ENCODE data around the gene PPM1B.
"Not testable (repeated sequence)": the region's sequence is repeated elsewhere in the genome, so short reads cannot be mapped to it uniquely, and the experiment has no call there.

PPM1B gene

GRCh38 chr2:44191739-44192138, 23.1 kb downstream of the PPM1B start:
- H3K4me3 ChIP-seq (ENCODE audit: low read depth in 1 of 2, low read length in 2 of 2), result no peak overlapping the region
- no peaks in the 10 kb centered on the region for H3K36me3 ChIP-seq (ENCODE audit: control insufficient read depth in 1 of 2, insufficient read depth in 2 of 2, low read length in 2 of 2)
- H3K27ac ChIP-seq (ENCODE audit: low read depth, low read length), result no peak overlapping the region
- H3K9ac ChIP-seq (ENCODE audit: low read depth in 1 of 2, low read length in 2 of 2), result no peak overlapping the region
- no peaks in the 10 kb centered on the region for H3K27me3 ChIP-seq (ENCODE audit: control insufficient read depth in 1 of 2, insufficient read depth in 2 of 2, low read length in 2 of 2)
- no peaks in the 10 kb centered on the region for H3K9me3 ChIP-seq (ENCODE audit: control insufficient read depth in 1 of 2, low read length in 2 of 2)
- peaks cover 5 to 6% of the 10 kb centered on the region in 2 donors for H3K4me1 ChIP-seq (ENCODE audit: control insufficient read depth in 1 of 2, insufficient read depth in 2 of 2, low read length in 2 of 2)

- Histone ChIP-seq H3K27ac (ENCODE audit: low read depth, low read length) (no peak overlapping the region), H3K4me3 (ENCODE audit: low read depth in 1 of 2, low read length in 2 of 2) (no peak overlapping the region), H3K4me1 (ENCODE audit: control insufficient read depth in 1 of 2, insufficient read depth in 2 of 2, low read length in 2 of 2) (peaks cover 5 to 6% of the 10 kb centered on the region in 2 donors), H3K36me3 (ENCODE audit: control insufficient read depth in 1 of 2, insufficient read depth in 2 of 2, low read length in 2 of 2) (no peaks in the 10 kb centered on the region), H3K27me3 (ENCODE audit: control insufficient read depth in 1 of 2, insufficient read depth in 2 of 2, low read length in 2 of 2) (no peaks in the 10 kb centered on the region), H3K9me3 (ENCODE audit: control insufficient read depth in 1 of 2, low read length in 2 of 2) (no peaks in the 10 kb centered on the region), H3K9ac (ENCODE audit: low read depth in 1 of 2, low read length in 2 of 2) (no peak overlapping the region)
Observed at GRCh38 chr2:44192646-44193045, 24.0 kb downstream of the PPM1B start.

- H3K27me3 ChIP-seq (ENCODE audit: control insufficient read depth in 1 of 2, insufficient read depth in 2 of 2, low read length in 2 of 2), result no peaks in the 10 kb centered on the region
Observed at GRCh38 chr2:44195714-44196113, 27.0 kb downstream of the PPM1B start.

GRCh38 chr2:44197816-44198215, 29.1 kb downstream of the PPM1B start:
- Histone ChIP-seq H3K36me3 (ENCODE audit: control insufficient read depth in 1 of 2, insufficient read depth in 2 of 2, low read length in 2 of 2) (peaks cover 6 to 7% of the 10 kb centered on the region in 2 donors), H3K9ac (ENCODE audit: low read depth in 1 of 2, low read length in 2 of 2) (no peak overlapping the region), H3K4me3 (ENCODE audit: low read depth in 1 of 2, low read length in 2 of 2) (no peak overlapping the region), H3K9me3 (ENCODE audit: control insufficient read depth in 1 of 2, low read length in 2 of 2) (no peaks in the 10 kb centered on the region), H3K27me3 (ENCODE audit: control insufficient read depth in 1 of 2, insufficient read depth in 2 of 2, low read length in 2 of 2) (no peaks in the 10 kb centered on the region), H3K27ac (ENCODE audit: low read depth, low read length) (no peak overlapping the region), H3K4me1 (ENCODE audit: control insufficient read depth in 1 of 2, insufficient read depth in 2 of 2, low read length in 2 of 2) (peaks cover 0 to 4% of the 10 kb centered on the region in 2 donors)

More at GRCh38 chr2:44195714-44196113, 27.0 kb downstream of the PPM1B start:
- H3K27ac ChIP-seq (ENCODE audit: low read depth, low read length), result no peak overlapping the region
- peaks cover 5 to 6% of the 10 kb centered on the region in 2 donors for H3K4me1 ChIP-seq (ENCODE audit: control insufficient read depth in 1 of 2, insufficient read depth in 2 of 2, low read length in 2 of 2)
- H3K9ac ChIP-seq (ENCODE audit: low read depth in 1 of 2, low read length in 2 of 2), result no peak overlapping the region
- no peak overlapping the region for H3K4me3 ChIP-seq (ENCODE audit: low read depth in 1 of 2, low read length in 2 of 2)
- no peaks in the 10 kb centered on the region for H3K36me3 ChIP-seq (ENCODE audit: control insufficient read depth in 1 of 2, insufficient read depth in 2 of 2, low read length in 2 of 2)
- H3K9me3 ChIP-seq (ENCODE audit: control insufficient read depth in 1 of 2, low read length in 2 of 2), result no peaks in the 10 kb centered on the region

GRCh38 chr2:44200011-44200410, 31.3 kb downstream of the PPM1B start:
- H3K9ac ChIP-seq (ENCODE audit: low read depth in 1 of 2, low read length in 2 of 2), result no peak overlapping the region
- peaks cover 6 to 7% of the 10 kb centered on the region in 2 donors for H3K36me3 ChIP-seq (ENCODE audit: control insufficient read depth in 1 of 2, insufficient read depth in 2 of 2, low read length in 2 of 2)
- H3K9me3 ChIP-seq (ENCODE audit: control insufficient read depth in 1 of 2, low read length in 2 of 2), result no peaks in the 10 kb centered on the region
- no peak overlapping the region for H3K4me3 ChIP-seq (ENCODE audit: low read depth in 1 of 2, low read length in 2 of 2)
- H3K4me1 ChIP-seq (ENCODE audit: control insufficient read depth in 1 of 2, insufficient read depth in 2 of 2, low read length in 2 of 2), result no peaks in the 10 kb centered on the region
- no peaks in the 10 kb centered on the region for H3K27me3 ChIP-seq (ENCODE audit: control insufficient read depth in 1 of 2, insufficient read depth in 2 of 2, low read length in 2 of 2)
- no peak overlapping the region for H3K27ac ChIP-seq (ENCODE audit: low read depth, low read length)

- Histone ChIP-seq H3K27me3 (ENCODE audit: control insufficient read depth in 1 of 2, insufficient read depth in 2 of 2, low read length in 2 of 2) (no peaks in the 10 kb centered on the region), H3K4me1 (ENCODE audit: control insufficient read depth in 1 of 2, insufficient read depth in 2 of 2, low read length in 2 of 2) (no peaks in the 10 kb centered on the region), H3K27ac (ENCODE audit: low read depth, low read length) (no peak overlapping the region), H3K4me3 (ENCODE audit: low read depth in 1 of 2, low read length in 2 of 2) (no peak overlapping the region), H3K9ac (ENCODE audit: low read depth in 1 of 2, low read length in 2 of 2) (no peak overlapping the region), H3K36me3 (ENCODE audit: control insufficient read depth in 1 of 2, insufficient read depth in 2 of 2, low read length in 2 of 2) (peaks cover 6 to 7% of the 10 kb centered on the region in 2 donors), H3K9me3 (ENCODE audit: control insufficient read depth in 1 of 2, low read length in 2 of 2) (no peaks in the 10 kb centered on the region)
Observed at GRCh38 chr2:44200759-44201158, 32.1 kb downstream of the PPM1B start.

- no peak overlapping the region for H3K27ac ChIP-seq (ENCODE audit: low read depth, low read length)
- H3K4me1 ChIP-seq (ENCODE audit: control insufficient read depth in 1 of 2, insufficient read depth in 2 of 2, low read length in 2 of 2), result no peaks in the 10 kb centered on the region
- no peak overlapping the region for H3K9ac ChIP-seq (ENCODE audit: low read depth in 1 of 2, low read length in 2 of 2)
- peaks cover 6 to 7% of the 10 kb centered on the region in 2 donors for H3K36me3 ChIP-seq (ENCODE audit: control insufficient read depth in 1 of 2, insufficient read depth in 2 of 2, low read length in 2 of 2)
- no peaks in the 10 kb centered on the region for H3K27me3 ChIP-seq (ENCODE audit: control insufficient read depth in 1 of 2, insufficient read depth in 2 of 2, low read length in 2 of 2)
- H3K4me3 ChIP-seq (ENCODE audit: low read depth in 1 of 2, low read length in 2 of 2), result no peak overlapping the region
- no peaks in the 10 kb centered on the region for H3K9me3 ChIP-seq (ENCODE audit: control insufficient read depth in 1 of 2, low read length in 2 of 2)
Observed at GRCh38 chr2:44201648-44202165, 33.0 kb downstream of the PPM1B start.

- Histone ChIP-seq H3K4me1 (ENCODE audit: control insufficient read depth in 1 of 2, insufficient read depth in 2 of 2, low read length in 2 of 2) (no peaks in the 10 kb centered on the region), H3K36me3 (ENCODE audit: control insufficient read depth in 1 of 2, insufficient read depth in 2 of 2, low read length in 2 of 2) (peaks cover 6 to 7% of the 10 kb centered on the region in 2 donors), H3K4me3 (ENCODE audit: low read depth in 1 of 2, low read length in 2 of 2) (no peak overlapping the region), H3K27me3 (ENCODE audit: control insufficient read depth in 1 of 2, insufficient read depth in 2 of 2, low read length in 2 of 2) (no peaks in the 10 kb centered on the region), H3K9me3 (ENCODE audit: control insufficient read depth in 1 of 2, low read length in 2 of 2) (no peaks in the 10 kb centered on the region), H3K9ac (ENCODE audit: low read depth in 1 of 2, low read length in 2 of 2) (no peak overlapping the region), H3K27ac (ENCODE audit: low read depth, low read length) (no peak overlapping the region)
Observed at GRCh38 chr2:44203542-44203941, 34.9 kb downstream of the PPM1B start.

- Histone ChIP-seq H3K27me3 (ENCODE audit: control insufficient read depth in 1 of 2, insufficient read depth in 2 of 2, low read length in 2 of 2) (no peaks in the 10 kb centered on the region), H3K9ac (ENCODE audit: low read depth in 1 of 2, low read length in 2 of 2) (no peak overlapping the region), H3K27ac (ENCODE audit: low read depth, low read length) (no peak overlapping the region), H3K9me3 (ENCODE audit: control insufficient read depth in 1 of 2, low read length in 2 of 2) (no peaks in the 10 kb centered on the region), H3K4me1 (ENCODE audit: control insufficient read depth in 1 of 2, insufficient read depth in 2 of 2, low read length in 2 of 2) (no peaks in the 10 kb centered on the region), H3K36me3 (ENCODE audit: control insufficient read depth in 1 of 2, insufficient read depth in 2 of 2, low read length in 2 of 2) (peaks cover 9 to 16% of the 10 kb centered on the region in 2 donors), H3K4me3 (ENCODE audit: low read depth in 1 of 2, low read length in 2 of 2) (no peak overlapping the region)
Observed at GRCh38 chr2:44205169-44205568, 36.5 kb downstream of the PPM1B start.

- Histone ChIP-seq H3K9ac (ENCODE audit: low read depth in 1 of 2, low read length in 2 of 2) (no peak overlapping the region), H3K27ac (ENCODE audit: low read depth, low read length) (no peak overlapping the region)
Observed at GRCh38 chr2:44207102-44207501, 38.4 kb downstream of the PPM1B start.

GRCh38 chr2:44207648-44208047, 39.0 kb downstream of the PPM1B start:
- H3K4me1 ChIP-seq (ENCODE audit: control insufficient read depth in 1 of 2, insufficient read depth in 2 of 2, low read length in 2 of 2); H3K27me3 ChIP-seq (ENCODE audit: control insufficient read depth in 1 of 2, insufficient read depth in 2 of 2, low read length in 2 of 2); H3K9ac ChIP-seq (ENCODE audit: low read depth in 1 of 2, low read length in 2 of 2); H3K27ac ChIP-seq (ENCODE audit: low read depth, low read length); H3K4me3 ChIP-seq (ENCODE audit: low read depth in 1 of 2, low read length in 2 of 2); H3K9me3 ChIP-seq (ENCODE audit: control insufficient read depth in 1 of 2, low read length in 2 of 2): not testable (repeated sequence)
- H3K36me3 ChIP-seq (ENCODE audit: control insufficient read depth in 1 of 2, insufficient read depth in 2 of 2, low read length in 2 of 2), result peaks cover 3 to 19% of the 10 kb centered on the region in 2 donors

More at GRCh38 chr2:44207102-44207501, 38.4 kb downstream of the PPM1B start:
- no peaks in the 10 kb centered on the region for H3K9me3 ChIP-seq (ENCODE audit: control insufficient read depth in 1 of 2, low read length in 2 of 2)
- peaks cover 3 to 19% of the 10 kb centered on the region in 2 donors for H3K36me3 ChIP-seq (ENCODE audit: control insufficient read depth in 1 of 2, insufficient read depth in 2 of 2, low read length in 2 of 2)
- no peaks in the 10 kb centered on the region for H3K4me1 ChIP-seq (ENCODE audit: control insufficient read depth in 1 of 2, insufficient read depth in 2 of 2, low read length in 2 of 2)
- no peaks in the 10 kb centered on the region for H3K27me3 ChIP-seq (ENCODE audit: control insufficient read depth in 1 of 2, insufficient read depth in 2 of 2, low read length in 2 of 2)
- H3K4me3 ChIP-seq (ENCODE audit: low read depth in 1 of 2, low read length in 2 of 2), result no peak overlapping the region

Measured in duodenal mucosa (tissue), 2 donors.